ENCODE data around the gene C18orf63. TPM values are rescaled to one million over a fixed set of nuclear protein-coding genes. Genes with fewer than 3 reads are reported as not detected.

C18orf63 gene
- polyA plus RNA-seq, 1 experiment = not detected

GRCh38 chr18:74310411-74310810 is 5.2 kb upstream of the C18orf63 start:
- DNase-seq (ENCODE audit: low read depth, low spot score) = no peak
- Histone ChIP-seq H3K4me3 (ENCODE audit: low read depth, low read length) (no peak overlapping the region), H3K27me3 (ENCODE audit: control insufficient read depth, insufficient read depth, low read length) (no peaks in the 10 kb centered on the region), H3K27ac (ENCODE audit: low read depth, low read length) (no peak overlapping the region), H3K9me3 (ENCODE audit: control insufficient read depth, insufficient read depth, low read length) (peaks cover 10% of the 10 kb centered on the region)
- CTCF ChIA-PET = interaction anchor here (0.5 to 1.2 kb wide), 4 partner anchors 11 to 241 kb away, joined by 3 to 5 read pairs (median 4); no protein-coding TSS in a partner anchor
- TF ChIP-seq CTCF (IDR thresholded peaks at IDR 0.05; ENCODE audit: low read depth, low read length) = peak; percentile 46
- POLR2A ChIA-PET = no interaction called here

GRCh38 chr18:74311000-74311399 is 4.6 kb upstream of the C18orf63 start:
- ChIA-PET POLR2A (no interaction called here), CTCF (interaction anchor here (1.2 kb wide), 1 partner anchor 31 kb away, joined by 5 read pairs; no protein-coding TSS in a partner anchor)
- DNase-seq (ENCODE audit: low read depth, low spot score) = no peak
- Histone ChIP-seq H3K4me3 (ENCODE audit: low read depth, low read length) (no peak overlapping the region), H3K27ac (ENCODE audit: low read depth, low read length) (no peak overlapping the region), H3K27me3 (ENCODE audit: control insufficient read depth, insufficient read depth, low read length) (no peaks in the 10 kb centered on the region), H3K9me3 (ENCODE audit: control insufficient read depth, insufficient read depth, low read length) (peaks cover 16% of the 10 kb centered on the region)
- TF ChIP-seq CTCF (IDR thresholded peaks at IDR 0.05; ENCODE audit: low read depth, low read length) = no peak

- TF ChIP-seq CTCF (IDR thresholded peaks at IDR 0.05; ENCODE audit: low read depth, low read length) = no peak
- POLR2A ChIA-PET = no interaction called here
- Histone ChIP-seq H3K27me3 (ENCODE audit: control insufficient read depth, insufficient read depth, low read length) (no peaks in the 10 kb centered on the region), H3K9me3 (ENCODE audit: control insufficient read depth, insufficient read depth, low read length) (peaks cover 20% of the 10 kb centered on the region), H3K27ac (ENCODE audit: low read depth, low read length) (no peak overlapping the region), H3K4me3 (ENCODE audit: low read depth, low read length) (no peak overlapping the region)
- no peak for DNase-seq (ENCODE audit: low read depth, low spot score)
- CTCF ChIA-PET = no interaction called here
These were observed 728 bp upstream of the C18orf63 start for GRCh38 chr18:74314759-74315463.

- CTCF ChIA-PET = interaction anchor here (0.6 to 0.7 kb wide), 2 partner anchors 122 to 171 kb away, joined by 3 to 5 read pairs; no protein-coding TSS in a partner anchor
- Histone ChIP-seq H3K27ac (ENCODE audit: low read depth, low read length) (peak overlapping the region; percentile 71), H3K9me3 (ENCODE audit: control insufficient read depth, insufficient read depth, low read length) (peaks cover 18% of the 10 kb centered on the region), H3K27me3 (ENCODE audit: control insufficient read depth, insufficient read depth, low read length) (no peaks in the 10 kb centered on the region), H3K4me3 (ENCODE audit: low read depth, low read length) (no peak overlapping the region)
- no peak for TF ChIP-seq CTCF (IDR thresholded peaks at IDR 0.05; ENCODE audit: low read depth, low read length)
- POLR2A ChIA-PET = no interaction called here
- peak; percentile 69 for DNase-seq (ENCODE audit: low read depth, low spot score)
These were observed 875 bp downstream of the C18orf63 start for GRCh38 chr18:74316257-74317170.

Data from AG04450 (cell line).